Gastroesophageal sphincter (tissue), 4 donors: ENCODE measurements around the gene PHF10. TPM values are rescaled to one million over a fixed set of nuclear protein-coding genes. Genes with fewer than 3 reads are reported as not detected.
A peak's percentile ranks its signal among the peaks of the same experiment; 100 is the strongest.
"Not testable (repeated sequence)": the region's sequence is repeated elsewhere in the genome, so short reads cannot be mapped to it uniquely, and the experiment has no call there.

ENCODE experiments used
- ATAC-seq: fragments of 150-250 bp; one replicate; pipeline ENCODE4 v1.9.1; 2016; ENCODE audit warnings: mild to moderate bottlenecking, moderate library complexity
- H3K27ac ChIP-seq, 4 donors: fragments of 200-600 bp; sonication (generic) in 3 of 4; 1 replicate in 3 of 4; 2 replicates in 1 of 4; pipeline ENCODE4 v1.5.1; 2016 to 2019
- H3K27me3 ChIP-seq: fragments of 200-600 bp; sonication (generic); one replicate; pipeline ENCODE4 v1.5.1; 2019
- H3K36me3 ChIP-seq, 2 donors: fragments of 200-600 bp; sonication (generic); one replicate each; pipeline ENCODE4 v1.5.1; 2019; ENCODE audit warnings: control low read depth in 1 of 2
- H3K4me1 ChIP-seq, 3 donors: fragments of 200-600 bp; sonication (generic); 1 replicate in 2 of 3; 2 replicates in 1 of 3; pipeline ENCODE4 v1.5.1; 2016 to 2019; ENCODE audit warnings: control low read depth in 2 of 3
- H3K4me3 ChIP-seq, 2 donors: fragments of 200-600 bp; sonication (generic); one replicate each; pipeline ENCODE4 v1.5.1; 2019; ENCODE audit warnings: mild to moderate bottlenecking in 1 of 2, moderate library complexity in 1 of 2
- H3K9me3 ChIP-seq, 3 donors: fragments of 200-600 bp; sonication (generic); one replicate each; pipeline ENCODE4 v1.5.1; 2017 to 2019; ENCODE audit warnings: control low read depth in 2 of 3
- CTCF ChIP-seq, 4 experiments: fragments of 200-600 bp in 2 of 4; fragments of 450-650 bp in 2 of 4; sonication (generic) in 1 of 4; IDR thresholded peaks; one replicate each; pipeline ENCODE4 v1.5.1; 2017 to 2019; ENCODE audit warnings: antibody characterized with exemption in 4 of 4, mild to moderate bottlenecking in 2 of 4, moderate library complexity in 2 of 4
- EP300 ChIP-seq: sonication (generic); formaldehyde crosslinking; IDR thresholded peaks from one replicate; pipeline ENCODE4 v1.6.1; 2017; ENCODE audit warnings: antibody characterized with exemption, mild to moderate bottlenecking
- POLR2A ChIP-seq, 2 donors: fragments of 450-650 bp; IDR thresholded peaks; one replicate each; pipeline ENCODE4 v1.6.1; 2017; ENCODE audit warnings: antibody characterized with exemption in 2 of 2, mild to moderate bottlenecking in 2 of 2, moderate library complexity in 1 of 2
- POLR2AphosphoS5 ChIP-seq: sonication (generic); formaldehyde crosslinking; IDR thresholded peaks from one replicate; pipeline ENCODE4 v1.6.1; 2017; ENCODE audit warnings: antibody characterized with exemption
- WGBS, 2 donors: methylation state at CpG; one replicate each; pipeline ENCODE4 v1.1.5; 2018; ENCODE audit warnings: low coverage in 1 of 2; 5-methylcytosine and 5-hydroxymethylcytosine counted together
- total RNA-seq, 4 donors: library from RNA; depleted of rRNA; stranded (reverse); fragments of >200 nt; gene quantifications; one replicate each; pipeline ENCODE4 v1.1.0, GENCODE V29; 2016

The PHF10 gene
- total RNA-seq, result 10 to 100 TPM; 72.3 to 92.9 (median 82.5) TPM

- Histone ChIP-seq H3K27ac (peak within 1 kb of the TSS; percentile 82 to 99 (median 98)), H3K27me3 (no peaks in the 10 kb centered on the region), H3K4me1 (peaks cover 4 to 38% (median 9%) of the 10 kb centered on the region in 3 donors), H3K9me3 (no peaks in the 10 kb centered on the region), H3K4me3 (peak within 1 kb of the TSS; percentile 84 to 94), H3K36me3 (no peaks in the 10 kb centered on the region)
- 0% methylated on average over 1 of the region's 89 CpGs; no CpG with 5 or more reads in 1 of the 2 donors for WGBS, 2 donors
- ATAC-seq, result peak; percentile 61
- peak in 2 of 4 experiments; percentile 2 to 20 for TF ChIP-seq CTCF (IDR thresholded peaks at IDR 0.05)
- TF ChIP-seq EP300, result no peak
- no peak for TF ChIP-seq POLR2AphosphoS5
- TF ChIP-seq POLR2A (IDR thresholded peaks at IDR 0.05), result peak in 1 of 2 donors; percentile 8
Measured at GRCh38 chr6:169724494-169725124, at the start of gene PHF10. Gene PHF10 (minus strand): TSS chr6:169724500. CDS start chr6:169723931, 569 bp downstream.

GRCh38 chr6:169766921-169767736 lies 42.8 kb upstream of the PHF10 start:
- no peak for ATAC-seq
- WGBS, 2 donors, result 86 to 96% methylated on average over 8 to 12 of the region's 13 CpGs
- no peak overlapping the region for H3K4me3 ChIP-seq
- H3K9me3 ChIP-seq, result no peaks in the 10 kb centered on the region
- no peaks in the 10 kb centered on the region for H3K4me1 ChIP-seq
- no peak overlapping the region for H3K27ac ChIP-seq
- H3K27me3 ChIP-seq, result no peaks in the 10 kb centered on the region
- H3K36me3 ChIP-seq, result peaks cover 0 to 97% of the 10 kb centered on the region in 2 donors
- TF ChIP-seq CTCF (IDR thresholded peaks at IDR 0.05) (no peak), POLR2AphosphoS5 (no peak), EP300 (no peak), POLR2A (IDR thresholded peaks at IDR 0.05) (no peak)

GRCh38 chr6:169766232-169766631 lies 41.9 kb upstream of the PHF10 start:
- no peak for TF ChIP-seq EP300
- Histone ChIP-seq H3K9me3 (no peaks in the 10 kb centered on the region), H3K27me3 (no peaks in the 10 kb centered on the region), H3K4me1 (no peaks in the 10 kb centered on the region), H3K36me3 (peaks cover 0 to 97% of the 10 kb centered on the region in 2 donors), H3K4me3 (no peak overlapping the region), H3K27ac (peak overlapping the region in 1 of 4 donors; percentile 3)
- WGBS, 2 donors, result 53 to 55% methylated on average over 4 to 5 of the region's 5 CpGs
- ATAC-seq, result no peak

GRCh38 chr6:169765789-169766188 lies 41.5 kb upstream of the PHF10 start:
- not testable (repeated sequence) for H3K9me3 ChIP-seq, H3K4me1 ChIP-seq, H3K27me3 ChIP-seq, ATAC-seq, H3K4me3 ChIP-seq
- 76 to 83% methylated on average over 4 to 5 of the region's 10 CpGs for WGBS, 2 donors
- Histone ChIP-seq H3K27ac (peak overlapping the region in 1 of 4 donors; percentile 3), H3K36me3 (peaks cover 0 to 99% of the 10 kb centered on the region in 2 donors)

- Histone ChIP-seq H3K9me3 (no peaks in the 10 kb centered on the region), H3K36me3 (peaks cover 0 to 99% of the 10 kb centered on the region in 2 donors), H3K4me3 (no peak overlapping the region), H3K27ac (no peak overlapping the region), H3K4me1 (no peaks in the 10 kb centered on the region), H3K27me3 (no peaks in the 10 kb centered on the region)
- TF ChIP-seq POLR2AphosphoS5 (no peak), POLR2A (IDR thresholded peaks at IDR 0.05) (no peak), EP300 (no peak), CTCF (IDR thresholded peaks at IDR 0.05) (no peak)
- WGBS, 2 donors, result 68 to 76% methylated on average over 6 to 10 of the region's 10 CpGs
- no peak for ATAC-seq
Measured at GRCh38 chr6:169763881-169764280, 39.6 kb upstream of the PHF10 start.
